Fibroblast of lung (primary cell): Measurements from ENCODE around the gene PDE4D.

Experiments
- CTCF ChIP-seq, 2 donors: IDR thresholded peaks in 1 of 2; conservative IDR thresholded peaks in 1 of 2; 1 replicate in 1 of 2; 2 replicates in 1 of 2; pipeline ENCODE4 v1.5.1; 2011 to 2012; ENCODE audit warnings: low read length in 2 of 2, control low read depth in 1 of 2, inconsistent platforms in 1 of 2, low read depth in 1 of 2, mild to moderate bottlenecking in 1 of 2
- EZH2 ChIP-seq: IDR thresholded peaks from 2 replicates; pipeline ENCODE4 v1.5.1; 2012; ENCODE audit warnings: low read length, control low read depth, mild to moderate bottlenecking; ENCODE audit errors: missing control alignments

- TF ChIP-seq CTCF (conservative IDR thresholded peaks at IDR 0.05 in 1 of 2, IDR thresholded peaks at IDR 0.05 in 1 of 2; ENCODE audit: low read depth in 1 of 2, low read length in 2 of 2), result no peak
- TF ChIP-seq EZH2, result no peak
Observed at GRCh38 chr5:59037453-59037852, 856.1 kb downstream of the PDE4D start.
